Measurements from ENCODE around the gene ACP1.

Gene ACP1

DNA sequence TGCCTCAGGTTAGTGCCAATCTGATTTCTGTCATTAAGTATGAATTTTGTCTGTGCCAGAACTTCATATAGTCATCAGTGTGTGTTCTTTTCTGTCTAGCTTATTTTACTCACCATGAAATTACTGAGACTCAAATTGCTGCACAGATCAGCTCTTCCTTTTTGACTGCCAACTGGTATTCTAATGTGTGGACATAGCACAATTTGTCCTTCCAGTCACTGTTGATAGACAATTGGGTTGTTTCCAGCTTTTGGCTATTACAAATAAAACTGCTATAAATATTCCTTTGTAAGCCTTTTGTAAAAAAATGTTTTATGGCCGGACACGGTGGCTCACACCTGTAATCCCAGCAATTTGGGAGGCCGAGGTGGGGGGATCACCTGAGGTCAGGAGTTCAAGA is 8.7 kb upstream of the ACP1 start:
- DNase-seq = no peak

DNA sequence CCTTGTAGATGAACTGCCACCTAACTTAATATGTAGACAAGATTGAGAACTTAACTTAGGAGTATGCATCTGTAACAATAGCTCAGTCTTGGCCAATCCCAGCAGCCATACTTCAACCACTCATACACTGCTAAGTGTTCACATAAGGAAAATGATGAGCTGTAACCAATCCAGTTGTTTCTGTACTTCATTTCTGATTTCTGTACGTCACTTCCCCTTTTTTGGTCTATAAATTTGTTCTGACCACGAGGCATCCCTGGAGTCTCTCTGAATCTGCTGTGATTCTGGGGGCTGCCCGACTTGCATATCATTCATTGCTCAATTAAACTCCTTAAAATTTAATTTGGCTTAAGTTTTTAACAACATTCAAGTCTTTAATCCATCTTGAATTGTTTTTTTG is 7.3 kb upstream of the ACP1 start:
- DNase-seq = no peak

DNA sequence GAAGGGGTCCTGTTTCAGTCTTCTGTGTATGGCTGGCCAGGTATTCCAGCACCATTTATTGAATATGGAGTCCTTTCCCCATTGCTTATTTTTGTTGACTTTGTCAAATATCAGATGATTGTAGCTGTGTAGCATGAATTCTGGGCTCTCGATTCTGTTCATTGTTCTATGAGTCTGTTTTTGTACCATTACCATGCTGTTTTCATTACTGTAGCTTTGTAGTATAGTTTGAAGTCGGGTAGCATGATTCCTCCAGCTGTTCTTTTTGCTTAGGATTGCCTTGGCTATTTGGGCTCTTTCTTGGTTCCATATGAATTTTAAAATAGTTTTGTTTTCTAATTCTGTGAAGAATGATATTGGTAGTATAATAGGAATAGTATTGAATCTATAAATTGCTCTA is 6.9 kb upstream of the ACP1 start:
- no peak for DNase-seq

DNA sequence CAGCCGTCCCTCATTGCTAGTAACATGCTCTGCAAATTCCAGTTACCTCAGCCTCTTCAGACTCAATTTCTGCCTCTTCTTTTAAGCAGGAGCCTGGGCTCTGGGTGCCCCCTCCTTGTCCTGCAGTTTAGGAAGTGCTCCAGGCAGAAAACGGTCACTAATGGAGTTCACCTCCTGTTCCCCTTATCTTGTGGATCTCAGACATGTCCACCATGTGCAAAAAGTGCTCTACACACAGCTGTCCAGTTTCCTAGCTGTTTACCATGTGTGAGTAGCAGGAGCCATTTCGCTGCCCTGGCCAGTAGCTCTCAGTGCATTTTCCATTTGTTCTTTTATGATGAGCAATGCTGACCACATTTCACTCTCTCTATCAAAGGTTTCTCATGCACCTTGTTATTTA is 5.8 kb upstream of the ACP1 start:
- DNase-seq = no peak

DNA sequence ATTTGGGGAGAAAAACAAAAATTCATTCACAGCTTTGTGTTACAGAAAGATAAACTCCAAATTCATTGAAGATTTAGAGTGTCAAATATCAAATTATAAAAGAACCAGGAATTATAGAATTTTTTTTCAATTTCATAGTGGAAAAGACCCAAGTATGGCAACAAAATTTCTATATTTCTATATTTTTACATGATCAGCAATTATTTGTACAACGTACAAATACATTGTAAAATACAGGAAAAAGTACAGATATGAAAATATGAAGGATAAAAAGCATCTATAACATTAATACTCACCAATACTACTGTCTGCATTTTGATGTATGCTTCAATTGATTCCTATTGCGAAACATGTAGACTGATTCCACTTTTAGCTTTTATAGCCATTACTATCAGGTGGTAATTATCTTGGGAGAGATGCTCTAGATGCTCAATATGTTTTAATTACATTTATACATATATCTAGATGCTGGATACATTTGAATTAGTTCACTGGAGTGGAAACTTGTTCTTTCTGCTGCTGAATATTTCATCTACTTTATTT is 4.9 kb upstream of the ACP1 start:
- no peak for DNase-seq

DNA sequence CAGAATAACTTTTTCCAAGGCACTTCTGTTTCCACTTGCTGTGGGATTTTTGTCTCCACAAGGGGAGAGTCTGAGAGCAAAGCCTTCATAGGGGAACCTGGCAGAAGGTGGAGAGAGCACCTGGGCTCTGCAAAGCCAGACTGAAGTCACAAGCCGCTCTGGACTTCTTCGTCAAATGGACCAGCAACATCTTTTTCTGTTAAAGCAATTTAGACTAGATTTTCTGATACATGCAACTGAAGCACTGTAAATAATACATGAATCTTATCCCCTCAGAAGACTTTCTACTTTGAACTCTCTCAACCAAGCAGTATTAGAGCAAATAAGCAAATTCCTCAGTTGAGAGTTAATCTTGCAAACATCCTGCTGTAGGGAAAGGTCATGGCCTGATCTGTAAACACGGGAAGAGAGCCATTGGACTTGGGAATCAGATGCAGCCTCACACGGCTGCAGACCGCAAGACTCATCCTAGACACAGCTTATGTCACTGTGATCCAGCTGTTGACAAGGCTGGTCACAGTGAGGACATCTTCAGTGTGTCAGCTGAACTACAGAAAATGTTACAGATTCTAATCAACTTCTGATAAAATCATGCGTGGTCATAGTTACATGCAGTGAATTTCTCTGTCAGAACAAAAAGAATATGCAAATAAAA is 4.1 kb upstream of the ACP1 start:
- no peak for DNase-seq

DNA sequence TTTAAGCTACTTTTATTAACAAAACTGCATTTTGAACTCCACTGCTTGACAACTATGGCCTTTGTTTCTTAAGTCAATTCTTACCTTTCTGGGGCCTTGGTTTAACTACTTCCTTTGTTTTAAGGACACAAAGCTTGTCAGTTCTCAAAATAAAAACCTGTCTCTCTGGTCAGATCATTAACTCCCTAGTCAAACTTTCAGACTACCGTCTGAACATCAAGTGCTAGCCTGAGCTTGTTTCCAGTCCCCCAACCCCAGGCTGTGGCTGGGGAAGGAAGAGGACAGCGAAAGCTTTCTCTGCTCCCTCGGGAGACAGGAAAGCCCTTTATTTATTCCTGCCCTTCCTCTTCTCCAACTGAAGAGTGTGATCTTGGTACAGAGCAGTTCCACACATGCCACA is 2.6 kb upstream of the ACP1 start:
- no peak for DNase-seq

DNA sequence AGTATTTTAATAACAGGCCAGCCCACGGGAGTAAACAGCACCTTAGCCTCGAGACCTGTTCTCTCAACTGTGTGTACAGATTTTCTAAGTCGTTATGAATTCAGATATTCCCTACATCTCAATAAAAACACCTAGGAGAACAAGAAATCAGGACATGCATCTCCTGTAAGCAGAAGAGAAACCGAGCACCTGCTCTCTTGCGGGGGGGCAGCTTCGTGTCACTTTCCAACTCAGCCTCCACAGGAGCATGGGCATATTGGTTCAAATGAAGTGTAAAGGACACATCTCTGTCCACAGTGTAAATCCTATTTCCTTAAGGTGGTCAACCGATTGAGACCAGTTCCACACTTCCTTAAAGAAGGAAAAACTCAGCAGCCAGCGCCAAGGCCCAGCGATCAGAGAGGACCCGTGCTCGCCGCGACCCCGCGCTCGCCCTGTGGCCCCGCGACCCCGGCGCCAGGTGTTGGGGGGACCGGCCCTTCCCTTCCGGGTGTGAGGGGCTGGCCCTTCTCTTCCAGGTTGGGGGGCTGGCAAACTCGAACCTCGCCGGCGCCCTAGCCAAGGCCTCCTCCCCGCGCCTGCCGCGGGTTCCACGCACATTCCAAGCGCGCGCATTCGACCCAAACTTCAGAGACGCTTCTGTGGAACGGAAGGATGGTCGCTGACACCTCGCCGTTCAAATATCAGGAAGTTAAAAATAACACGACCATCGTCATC is 1.6 kb upstream of the ACP1 start:
- no peak for DNase-seq

DNA sequence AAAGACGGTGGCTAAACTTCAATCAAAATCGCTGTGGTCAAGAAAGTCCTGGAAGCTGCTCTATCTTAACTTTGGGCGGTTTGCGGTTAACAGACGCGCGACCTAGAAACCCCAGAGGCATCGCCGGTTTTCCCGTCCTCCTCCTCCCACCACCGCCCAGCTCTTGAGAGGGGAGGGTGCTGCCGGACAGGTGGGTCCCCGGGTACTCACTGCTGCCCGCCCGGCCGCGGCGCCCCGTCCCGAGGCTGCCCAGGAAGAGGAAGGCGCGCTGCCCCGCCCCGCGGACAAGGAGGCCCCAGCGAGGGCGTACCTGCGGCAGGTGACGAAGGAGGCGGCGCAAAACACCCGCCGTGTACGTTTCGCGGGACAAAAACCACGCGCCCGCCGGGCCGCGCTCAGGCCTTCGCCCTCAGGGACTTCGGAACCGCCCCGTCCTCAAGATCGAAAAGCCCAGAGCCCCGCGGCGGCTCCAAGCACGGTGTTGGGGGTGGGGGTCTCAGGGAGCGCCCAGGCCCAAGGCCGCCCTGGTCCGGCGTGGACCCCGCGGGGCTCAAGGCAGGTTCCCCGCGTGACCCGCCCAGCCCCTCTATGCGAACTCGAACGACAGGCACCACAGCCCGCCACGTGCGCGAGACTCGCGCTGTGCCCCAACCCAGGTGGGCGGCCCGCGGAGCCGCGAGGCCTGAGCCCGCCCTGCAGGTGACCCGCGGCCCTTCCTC is 814 bp upstream of the ACP1 start, which contains the start of gene SH3YL1:
Gene SH3YL1 (minus strand): TSS at position 259 of the 719 bp plus-strand sequence. CDS start 48 bp downstream, at position 211.
- no peak for DNase-seq

DNA sequence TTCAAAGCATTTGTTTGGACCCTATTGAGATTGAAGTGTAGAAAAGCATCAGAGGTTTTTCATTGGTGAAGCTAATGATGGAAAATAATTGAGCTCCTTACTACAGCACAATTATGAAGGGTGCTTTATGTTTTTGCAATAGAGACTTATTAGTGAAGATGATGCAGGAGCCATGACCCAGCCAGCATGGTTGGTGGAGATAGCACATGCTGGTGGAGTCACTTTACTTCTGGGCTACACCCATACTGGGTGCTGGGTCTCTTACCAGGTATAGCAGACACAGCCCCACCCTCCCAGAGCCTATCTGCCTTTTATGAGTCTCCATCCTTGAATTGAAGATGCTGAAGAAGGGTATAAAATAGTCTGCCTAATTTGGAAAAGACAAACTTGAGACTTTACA is 3.6 kb downstream of the ACP1 start:
- DNase-seq = no peak

DNA sequence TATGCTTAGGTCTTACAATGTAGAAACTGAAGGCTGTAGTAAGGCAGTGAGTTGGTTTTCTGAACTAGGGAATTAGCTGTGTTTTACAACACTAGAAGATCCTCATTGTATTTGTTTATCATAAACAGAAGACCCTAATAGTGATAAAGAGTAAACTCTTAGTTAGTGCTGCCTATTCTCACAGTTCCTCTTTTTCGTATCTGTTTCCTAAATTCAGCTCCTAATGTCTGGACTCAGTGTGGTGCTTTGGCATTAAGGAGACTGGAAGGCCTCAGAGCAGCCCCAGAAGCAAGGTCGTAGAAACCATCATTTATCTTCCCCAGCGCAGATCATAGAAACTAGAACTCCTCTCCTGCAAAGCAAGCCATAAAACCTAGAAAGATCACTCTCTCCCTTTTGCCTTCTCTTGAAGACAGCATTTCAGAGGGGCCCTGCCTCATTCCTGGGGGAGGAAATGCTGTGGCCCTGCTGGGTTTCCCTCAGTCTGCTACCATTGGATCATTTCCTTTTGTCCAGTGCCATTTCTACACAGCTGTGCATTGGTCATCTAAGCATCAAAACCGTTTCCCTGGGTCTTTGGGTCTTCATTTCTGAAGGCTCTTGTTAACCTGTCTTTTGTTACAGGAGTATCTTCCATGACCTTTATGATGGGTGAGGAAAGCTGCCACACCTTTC is 4.7 kb downstream of the ACP1 start:
- DNase-seq = no peak

DNA sequence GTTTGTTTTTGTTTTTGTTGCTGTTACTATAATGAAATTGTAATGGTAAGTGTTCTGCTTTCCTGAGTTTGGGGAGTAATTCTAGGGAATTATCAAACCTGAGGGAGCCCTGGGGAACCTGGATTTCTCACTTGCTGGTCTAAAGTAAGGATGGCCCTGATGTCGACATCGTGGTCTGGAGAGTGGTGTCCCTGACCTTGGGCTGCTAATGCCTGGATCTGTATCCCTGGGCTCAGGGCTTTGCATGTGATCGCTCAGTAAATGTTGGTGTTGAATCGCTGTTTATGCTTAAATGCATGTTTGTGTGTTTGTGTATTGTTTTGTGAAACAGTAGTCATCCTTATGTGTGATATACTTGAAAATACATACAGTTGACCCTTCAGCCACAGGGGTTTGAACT is 6.1 kb downstream of the ACP1 start:
- no peak for DNase-seq

DNA sequence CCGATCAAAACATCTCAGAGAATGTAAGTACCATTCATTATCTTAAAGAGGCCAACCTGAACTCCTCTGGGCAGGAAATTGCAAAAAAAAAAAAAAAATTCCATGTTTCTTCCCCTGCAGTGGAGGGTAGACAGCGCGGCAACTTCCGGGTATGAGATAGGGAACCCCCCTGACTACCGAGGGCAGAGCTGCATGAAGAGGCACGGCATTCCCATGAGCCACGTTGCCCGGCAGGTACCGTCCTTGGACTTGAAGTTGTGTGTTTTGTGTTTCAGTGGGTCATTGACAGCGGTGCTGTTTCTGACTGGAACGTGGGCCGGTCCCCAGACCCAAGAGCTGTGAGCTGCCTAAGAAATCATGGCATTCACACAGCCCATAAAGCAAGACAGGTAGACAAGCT is 7.2 kb downstream of the ACP1 start:
- no peak for DNase-seq

DNA sequence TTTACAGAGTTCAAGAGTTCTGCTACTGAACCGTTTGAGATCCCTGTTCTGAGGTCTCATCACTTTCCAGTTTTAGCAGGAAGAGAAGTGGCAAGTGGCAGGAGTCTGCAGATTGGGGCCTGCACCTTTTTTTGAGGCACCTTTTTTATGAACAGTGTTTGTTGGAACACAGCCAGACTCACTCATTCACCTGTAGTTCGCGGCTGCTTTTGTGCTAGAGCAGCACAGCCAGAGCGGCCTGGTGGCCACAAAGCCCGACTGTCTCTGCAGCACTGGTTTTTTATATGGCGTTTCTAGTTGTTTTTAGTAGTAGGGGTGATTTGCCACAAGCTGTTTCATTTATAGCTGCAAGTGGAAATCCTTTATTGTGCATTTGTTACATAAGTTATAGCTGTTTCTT is 8.6 kb downstream of the ACP1 start:
- peak; percentile 24 for DNase-seq

DNA sequence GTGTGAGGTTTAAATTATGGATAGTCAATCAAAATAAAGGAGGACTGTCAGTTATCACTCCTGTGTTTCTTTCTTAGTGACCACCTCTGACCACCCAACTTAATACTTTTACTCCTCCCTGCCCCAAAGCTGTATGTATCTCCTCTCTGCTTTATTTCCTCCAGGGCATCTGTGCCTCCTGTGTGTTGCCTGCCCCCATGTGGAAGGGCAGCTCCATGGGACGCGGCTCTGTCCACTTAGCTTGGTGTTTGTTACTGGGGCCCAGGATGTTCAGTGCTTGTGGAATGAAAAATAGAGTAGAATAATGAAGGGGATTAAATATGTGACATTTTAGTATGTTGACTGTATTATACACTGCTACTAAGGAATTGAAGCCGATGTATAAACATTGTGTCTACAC is 9.8 kb downstream of the ACP1 start:
- no peak for DNase-seq

DNA sequence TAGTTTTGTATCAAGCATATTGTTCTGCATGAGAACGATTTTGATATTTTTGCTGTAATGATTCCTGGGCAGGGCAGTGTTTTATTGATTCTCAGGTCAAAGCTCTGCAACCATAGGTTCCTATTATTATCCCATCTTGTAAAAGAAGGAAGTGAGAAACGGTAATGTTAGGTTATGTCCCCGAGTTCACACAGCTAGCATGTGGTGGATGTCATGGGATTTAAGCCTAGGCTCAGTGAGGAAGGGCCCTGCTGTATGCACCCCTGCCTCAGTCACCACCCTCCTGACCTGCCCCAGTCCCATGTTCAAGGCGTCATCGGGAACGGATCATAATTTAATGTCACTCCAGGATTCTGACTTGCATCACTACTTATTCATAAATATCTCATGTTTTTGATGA is 10.7 kb downstream of the ACP1 start:
- no peak for DNase-seq

DNA sequence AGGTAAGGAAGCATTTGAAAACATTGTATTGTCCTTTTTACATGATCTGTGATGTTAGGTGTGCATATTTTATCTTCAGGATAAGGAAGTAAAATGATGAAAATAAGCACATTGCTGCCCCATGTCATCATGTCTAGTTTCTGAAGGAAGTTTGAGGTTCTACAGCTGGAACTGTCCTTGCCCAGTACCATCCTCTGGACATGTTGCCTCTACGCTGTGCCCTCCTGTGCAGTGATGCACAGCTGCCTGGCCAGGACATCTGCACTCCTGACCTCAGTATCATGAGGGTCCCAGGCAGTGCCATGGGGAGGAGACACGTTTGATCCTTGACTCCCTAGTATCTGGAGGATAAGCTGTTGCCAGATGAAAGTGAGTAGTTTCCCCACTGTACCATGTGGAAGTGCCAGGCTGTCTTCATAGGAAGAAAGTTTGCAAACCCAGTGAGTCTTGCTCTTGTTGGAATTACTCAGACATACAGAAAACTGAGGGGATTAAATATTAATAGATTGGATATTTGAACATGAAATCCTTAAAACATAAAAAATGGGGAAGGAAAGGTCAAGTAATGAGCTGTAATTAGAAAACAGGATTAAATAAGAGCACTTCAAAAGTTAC is 13.7 kb downstream of the ACP1 start:
- DNase-seq = no peak

DNA sequence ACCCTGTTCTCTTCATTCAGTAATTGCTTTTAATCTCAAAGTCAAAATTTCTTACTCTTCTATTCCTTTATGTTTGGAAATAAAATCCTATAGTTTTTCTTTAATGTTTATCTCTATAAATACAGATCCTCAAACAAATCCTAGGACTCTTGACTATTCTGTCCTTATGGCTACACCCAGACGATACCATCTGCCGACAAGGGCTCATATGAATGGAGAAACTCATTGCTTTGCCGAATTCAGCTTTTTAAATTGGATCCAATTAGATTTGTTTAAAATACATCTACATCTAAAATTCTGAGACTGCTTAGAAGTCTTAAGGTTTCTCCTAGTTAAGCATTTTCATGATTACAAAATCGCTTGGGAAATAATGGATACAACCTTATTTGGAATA is 14.2 kb downstream of the ACP1 start:
- no peak for DNase-seq

DNA sequence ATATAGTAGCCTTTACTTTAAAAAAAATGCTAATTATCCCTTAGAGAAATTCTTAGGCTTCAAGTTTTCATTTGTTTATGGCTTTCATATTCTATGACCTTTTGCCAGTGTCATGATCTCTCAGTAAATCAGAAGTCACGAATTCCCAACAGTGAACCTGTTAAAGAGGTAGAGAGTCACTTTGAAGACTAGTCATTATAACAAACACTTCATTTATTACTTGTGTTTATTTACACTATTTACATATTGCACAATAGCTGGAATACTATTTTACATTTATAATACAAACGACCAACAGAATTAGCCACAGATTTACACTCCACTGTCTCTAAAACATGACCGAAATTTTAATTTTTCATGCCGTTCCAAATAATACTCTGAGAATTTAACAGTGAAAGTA is 14.6 kb downstream of the ACP1 start:
- no peak for DNase-seq

DNA sequence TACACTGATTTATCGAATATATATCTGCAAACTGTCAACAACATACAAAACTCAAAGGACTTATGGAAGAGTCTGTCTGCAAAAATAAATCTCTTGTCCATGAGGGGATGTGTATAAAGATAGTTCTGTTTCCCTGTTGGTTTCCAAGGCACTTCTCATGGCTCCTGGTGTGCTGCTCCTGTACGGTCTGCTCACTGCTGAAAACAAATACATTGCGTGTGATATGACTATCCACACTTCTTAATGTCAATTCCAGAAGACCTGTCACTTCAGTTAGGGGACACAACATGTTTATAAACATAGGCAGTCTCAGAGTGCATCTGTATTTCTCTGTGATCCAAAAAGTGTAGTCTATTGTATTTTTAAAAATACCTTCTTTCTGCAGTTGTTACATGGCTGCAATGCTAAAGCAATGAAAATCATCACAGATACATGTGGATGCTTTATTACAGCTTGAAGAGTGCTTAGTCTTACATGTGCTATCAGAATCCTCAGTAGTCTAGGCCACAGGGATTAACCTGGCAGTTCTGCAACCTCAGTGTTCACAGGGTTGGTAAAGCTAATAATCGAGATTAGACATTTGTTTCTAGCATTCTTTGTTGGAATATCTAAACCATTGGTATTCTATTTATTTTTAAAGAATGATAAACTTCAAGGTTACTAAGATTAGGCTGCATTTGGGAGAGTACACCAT is 15.4 kb downstream of the ACP1 start:
- no peak for DNase-seq

DNA sequence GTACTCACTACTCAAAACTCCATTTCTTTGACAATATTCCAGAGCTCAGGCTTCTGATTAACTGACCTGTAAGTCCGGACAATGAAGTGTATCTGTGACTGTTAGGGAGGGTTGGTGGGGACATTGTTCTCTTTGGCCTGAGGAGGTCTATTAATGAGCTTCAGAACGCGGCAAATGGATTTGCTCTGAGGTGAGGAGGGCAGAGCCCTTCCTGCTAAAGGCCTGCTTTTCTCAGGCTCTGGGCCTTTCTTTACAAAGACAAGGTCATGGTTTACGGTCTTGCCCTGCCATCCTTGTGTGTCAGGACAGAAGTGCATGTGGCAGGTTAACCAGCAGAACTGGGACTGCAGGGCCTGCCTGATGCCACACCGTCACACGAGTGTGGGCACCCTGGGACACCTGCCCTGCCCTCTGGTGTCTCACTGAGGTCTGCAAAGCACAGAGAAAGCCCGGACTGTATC is 15.9 kb downstream of the ACP1 start:
- DNase-seq = no peak

DNA sequence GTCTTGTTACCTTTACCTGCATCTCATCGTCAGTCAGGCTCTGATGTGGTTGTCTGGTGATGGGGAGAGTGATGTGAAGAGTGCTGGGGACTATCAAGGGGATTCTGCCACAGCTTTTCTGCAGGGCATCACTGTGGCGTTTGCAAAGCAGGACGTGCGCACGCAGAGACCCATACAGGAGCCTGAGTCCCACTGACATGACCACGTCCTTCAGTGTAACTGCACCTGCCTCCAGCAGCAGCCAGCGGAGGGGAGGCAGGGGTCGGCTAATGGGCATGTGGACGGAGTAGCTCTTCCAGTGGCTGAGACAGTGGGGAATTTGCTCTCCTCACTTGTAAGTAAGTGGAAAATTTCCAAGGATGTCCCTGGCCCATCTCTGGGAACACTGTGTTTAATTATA is 16.6 kb downstream of the ACP1 start:
- no peak for DNase-seq

All from NCI-H2029 treated with DMSO at 0.1 percent for 48 hours (cell line).